Endothelial cell of umbilical vein (primary cell): ENCODE data around the gene MRPL53.

Experiments used
- CTCF ChIP-seq, 2 donors: IDR thresholded peaks; 1 replicate in 1 of 2; 2 replicates in 1 of 2; pipeline ENCODE4 v1.5.1; 2011; ENCODE audit warnings: low read length in 2 of 2, mild to moderate bottlenecking in 2 of 2, moderate library complexity in 2 of 2, control low read depth in 1 of 2, inconsistent platforms in 1 of 2, low read depth in 1 of 2; ENCODE audit not compliant: insufficient read depth in 1 of 2; ENCODE audit errors: extremely low read depth in 1 of 2
- EZH2 ChIP-seq: IDR thresholded peaks from 2 replicates; pipeline ENCODE4 v1.6.1; 2012; ENCODE audit warnings: borderline replicate concordance, low read depth, mild to moderate bottlenecking, moderate library complexity, low read length, inconsistent platforms; ENCODE audit not compliant: severe bottlenecking
- GATA2 ChIP-seq: IDR thresholded peaks from 2 replicates; pipeline ENCODE4 v1.7.0; 2011; ENCODE audit warnings: low read depth, mild to moderate bottlenecking, moderate library complexity, mixed read lengths, low read length; ENCODE audit not compliant: insufficient read length, insufficient read depth
- JUN ChIP-seq: IDR thresholded peaks from 2 replicates; pipeline ENCODE4 v1.6.1; 2011; ENCODE audit warnings: borderline replicate concordance, low read depth; ENCODE audit not compliant: insufficient read length, insufficient read depth
- POLR2A ChIP-seq: IDR thresholded peaks from 2 replicates; pipeline ENCODE4 v1.6.1; 2012; ENCODE audit warnings: low read depth, mild to moderate bottlenecking, control low read depth, low read length
- POLR2AphosphoS5 ChIP-seq: IDR thresholded peaks from 2 replicates; pipeline ENCODE4 v1.6.1; 2012; ENCODE audit warnings: low read depth, mild to moderate bottlenecking, control low read depth, low read length, moderate library complexity; ENCODE audit not compliant: insufficient read depth

- peak; percentile 31 to 50 for TF ChIP-seq CTCF (IDR thresholded peaks at IDR 0.05; ENCODE audit: extremely low read depth in 1 of 2, insufficient read depth in 1 of 2, low read depth in 1 of 2, low read length in 2 of 2)
- peak; percentile 98 for TF ChIP-seq POLR2AphosphoS5
- TF ChIP-seq EZH2: no peak
- peak; percentile 96 for TF ChIP-seq POLR2A
- TF ChIP-seq GATA2: no peak
- TF ChIP-seq JUN: peak; percentile 62
Observed at GRCh38 chr2:74502720-74503505, 30.4 kb upstream of the MRPL53 start.
